ENCODE data around the gene CPT1C. TPM values are rescaled to one million over a fixed set of nuclear protein-coding genes. Genes with fewer than 3 reads are reported as not detected.
A peak's percentile ranks its signal among the peaks of the same experiment; 100 is the strongest.

Gene CPT1C
- total and polyA plus RNA-seq, 2 of the 8 experiments (the other 6 are each of a cell fraction or from before 2014, with no cell fraction given): 79.6 to 91.8 TPM

DNA sequence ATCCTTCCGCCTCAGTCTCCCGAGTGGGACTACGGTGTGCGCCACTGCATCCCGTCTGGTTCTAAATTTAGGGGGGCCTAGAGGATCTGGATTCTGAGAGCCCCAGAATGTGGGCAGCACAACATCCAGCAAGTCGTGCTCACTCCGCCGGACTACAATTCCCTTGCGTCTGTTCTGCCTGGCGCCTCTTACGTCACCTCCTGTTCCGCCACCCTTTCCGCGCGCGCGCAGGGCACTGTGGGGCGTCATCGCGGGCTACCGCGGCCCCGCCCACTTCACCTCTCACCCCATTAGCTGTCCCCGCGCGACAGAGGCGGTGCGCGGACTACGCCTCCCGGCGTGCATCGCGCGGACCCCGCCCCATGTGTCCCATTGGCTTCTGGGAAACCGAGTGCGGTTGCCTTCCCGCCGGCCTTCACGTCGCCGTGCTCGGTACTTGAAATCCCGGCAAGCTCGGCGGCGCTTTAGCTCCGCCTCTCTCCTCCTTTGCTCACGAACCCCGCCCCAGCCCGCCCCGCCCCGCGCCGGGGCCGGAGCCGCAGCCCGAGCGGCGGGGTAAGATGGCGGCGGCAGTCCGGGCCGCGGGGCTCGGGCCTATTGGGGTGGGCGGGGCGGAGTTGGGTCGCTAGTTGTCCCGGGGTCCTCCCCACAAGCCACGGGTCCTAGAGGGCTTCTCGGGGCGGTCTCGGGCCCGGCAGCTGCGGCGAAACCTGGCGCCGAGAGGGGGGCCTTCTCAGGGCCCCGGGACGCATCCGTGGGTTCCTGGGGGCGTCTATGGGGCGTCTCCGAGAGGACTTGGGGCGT, 49.0 kb upstream of the CPT1C start, which contains the start of gene SCAF1 (continued):
- TF ChIP-seq, protein P1, sequence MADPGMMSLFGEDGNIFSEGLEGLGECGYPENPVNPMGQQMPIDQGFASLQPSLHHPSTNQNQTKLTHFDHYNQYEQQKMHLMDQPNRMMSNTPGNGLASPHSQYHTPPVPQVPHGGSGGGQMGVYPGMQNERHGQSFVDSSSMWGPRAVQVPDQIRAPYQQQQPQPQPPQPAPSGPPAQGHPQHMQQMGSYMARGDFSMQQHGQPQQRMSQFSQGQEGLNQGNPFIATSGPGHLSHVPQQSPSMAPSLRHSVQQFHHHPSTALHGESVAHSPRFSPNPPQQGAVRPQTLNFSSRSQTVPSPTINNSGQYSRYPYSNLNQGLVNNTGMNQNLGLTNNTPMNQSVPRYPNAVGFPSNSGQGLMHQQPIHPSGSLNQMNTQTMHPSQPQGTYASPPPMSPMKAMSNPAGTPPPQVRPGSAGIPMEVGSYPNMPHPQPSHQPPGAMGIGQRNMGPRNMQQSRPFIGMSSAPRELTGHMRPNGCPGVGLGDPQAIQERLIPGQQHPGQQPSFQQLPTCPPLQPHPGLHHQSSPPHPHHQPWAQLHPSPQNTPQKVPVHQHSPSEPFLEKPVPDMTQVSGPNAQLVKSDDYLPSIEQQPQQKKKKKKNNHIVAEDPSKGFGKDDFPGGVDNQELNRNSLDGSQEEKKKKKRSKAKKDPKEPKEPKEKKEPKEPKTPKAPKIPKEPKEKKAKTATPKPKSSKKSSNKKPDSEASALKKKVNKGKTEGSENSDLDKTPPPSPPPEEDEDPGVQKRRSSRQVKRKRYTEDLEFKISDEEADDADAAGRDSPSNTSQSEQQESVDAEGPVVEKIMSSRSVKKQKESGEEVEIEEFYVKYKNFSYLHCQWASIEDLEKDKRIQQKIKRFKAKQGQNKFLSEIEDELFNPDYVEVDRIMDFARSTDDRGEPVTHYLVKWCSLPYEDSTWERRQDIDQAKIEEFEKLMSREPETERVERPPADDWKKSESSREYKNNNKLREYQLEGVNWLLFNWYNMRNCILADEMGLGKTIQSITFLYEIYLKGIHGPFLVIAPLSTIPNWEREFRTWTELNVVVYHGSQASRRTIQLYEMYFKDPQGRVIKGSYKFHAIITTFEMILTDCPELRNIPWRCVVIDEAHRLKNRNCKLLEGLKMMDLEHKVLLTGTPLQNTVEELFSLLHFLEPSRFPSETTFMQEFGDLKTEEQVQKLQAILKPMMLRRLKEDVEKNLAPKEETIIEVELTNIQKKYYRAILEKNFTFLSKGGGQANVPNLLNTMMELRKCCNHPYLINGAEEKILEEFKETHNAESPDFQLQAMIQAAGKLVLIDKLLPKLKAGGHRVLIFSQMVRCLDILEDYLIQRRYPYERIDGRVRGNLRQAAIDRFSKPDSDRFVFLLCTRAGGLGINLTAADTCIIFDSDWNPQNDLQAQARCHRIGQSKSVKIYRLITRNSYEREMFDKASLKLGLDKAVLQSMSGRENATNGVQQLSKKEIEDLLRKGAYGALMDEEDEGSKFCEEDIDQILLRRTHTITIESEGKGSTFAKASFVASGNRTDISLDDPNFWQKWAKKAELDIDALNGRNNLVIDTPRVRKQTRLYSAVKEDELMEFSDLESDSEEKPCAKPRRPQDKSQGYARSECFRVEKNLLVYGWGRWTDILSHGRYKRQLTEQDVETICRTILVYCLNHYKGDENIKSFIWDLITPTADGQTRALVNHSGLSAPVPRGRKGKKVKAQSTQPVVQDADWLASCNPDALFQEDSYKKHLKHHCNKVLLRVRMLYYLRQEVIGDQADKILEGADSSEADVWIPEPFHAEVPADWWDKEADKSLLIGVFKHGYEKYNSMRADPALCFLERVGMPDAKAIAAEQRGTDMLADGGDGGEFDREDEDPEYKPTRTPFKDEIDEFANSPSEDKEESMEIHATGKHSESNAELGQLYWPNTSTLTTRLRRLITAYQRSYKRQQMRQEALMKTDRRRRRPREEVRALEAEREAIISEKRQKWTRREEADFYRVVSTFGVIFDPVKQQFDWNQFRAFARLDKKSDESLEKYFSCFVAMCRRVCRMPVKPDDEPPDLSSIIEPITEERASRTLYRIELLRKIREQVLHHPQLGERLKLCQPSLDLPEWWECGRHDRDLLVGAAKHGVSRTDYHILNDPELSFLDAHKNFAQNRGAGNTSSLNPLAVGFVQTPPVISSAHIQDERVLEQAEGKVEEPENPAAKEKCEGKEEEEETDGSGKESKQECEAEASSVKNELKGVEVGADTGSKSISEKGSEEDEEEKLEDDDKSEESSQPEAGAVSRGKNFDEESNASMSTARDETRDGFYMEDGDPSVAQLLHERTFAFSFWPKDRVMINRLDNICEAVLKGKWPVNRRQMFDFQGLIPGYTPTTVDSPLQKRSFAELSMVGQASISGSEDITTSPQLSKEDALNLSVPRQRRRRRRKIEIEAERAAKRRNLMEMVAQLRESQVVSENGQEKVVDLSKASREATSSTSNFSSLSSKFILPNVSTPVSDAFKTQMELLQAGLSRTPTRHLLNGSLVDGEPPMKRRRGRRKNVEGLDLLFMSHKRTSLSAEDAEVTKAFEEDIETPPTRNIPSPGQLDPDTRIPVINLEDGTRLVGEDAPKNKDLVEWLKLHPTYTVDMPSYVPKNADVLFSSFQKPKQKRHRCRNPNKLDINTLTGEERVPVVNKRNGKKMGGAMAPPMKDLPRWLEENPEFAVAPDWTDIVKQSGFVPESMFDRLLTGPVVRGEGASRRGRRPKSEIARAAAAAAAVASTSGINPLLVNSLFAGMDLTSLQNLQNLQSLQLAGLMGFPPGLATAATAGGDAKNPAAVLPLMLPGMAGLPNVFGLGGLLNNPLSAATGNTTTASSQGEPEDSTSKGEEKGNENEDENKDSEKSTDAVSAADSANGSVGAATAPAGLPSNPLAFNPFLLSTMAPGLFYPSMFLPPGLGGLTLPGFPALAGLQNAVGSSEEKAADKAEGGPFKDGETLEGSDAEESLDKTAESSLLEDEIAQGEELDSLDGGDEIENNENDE (IDR thresholded peaks at IDR 0.05; ENCODE audit: insufficient replicate concordance, low read length): no peak
- TF ChIP-seq CBX8 (IDR thresholded peaks at IDR 0.05; ENCODE audit: borderline replicate concordance, low read depth, low read length) (no peak), GTF2F1 (IDR thresholded peaks at IDR 0.05; ENCODE audit: borderline replicate concordance, low read depth, low read length) (no peak), ASH2L (IDR thresholded peaks at IDR 0.05; ENCODE audit: low read length) (peak; percentile 36), POLR2A (IDR thresholded peaks at IDR 0.05; ENCODE audit: control extremely low read depth in 1 of 2, low read depth in 2 of 2, low read length in 2 of 2) (peak in 1 of 2 experiments; percentile 50; a peak in 1 of 3 replicates), EGR1 (IDR thresholded peaks at IDR 0.05; ENCODE audit: borderline replicate concordance, low read depth, low read length) (no peak), RBBP5 (IDR thresholded peaks at IDR 0.05; ENCODE audit: borderline replicate concordance, low read depth, low read length) (no peak), SP4 (IDR thresholded peaks at IDR 0.05; ENCODE audit: low read length) (peak; percentile 93), MAFK (IDR thresholded peaks at IDR 0.05; ENCODE audit: low read depth, low read length) (no peak)
- TF ChIP-seq, protein P2, sequence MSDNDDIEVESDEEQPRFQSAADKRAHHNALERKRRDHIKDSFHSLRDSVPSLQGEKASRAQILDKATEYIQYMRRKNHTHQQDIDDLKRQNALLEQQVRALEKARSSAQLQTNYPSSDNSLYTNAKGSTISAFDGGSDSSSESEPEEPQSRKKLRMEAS (IDR thresholded peaks at IDR 0.05): peak; percentile 69

Measured in H1 (cell line).